Measurements from ENCODE around the gene HTRA1. TPM values are rescaled to one million over a fixed set of nuclear protein-coding genes. Genes with fewer than 3 reads are reported as not detected.

Gene HTRA1
- total RNA-seq, 1 donor from 2014 or later, result not detected

DNA sequence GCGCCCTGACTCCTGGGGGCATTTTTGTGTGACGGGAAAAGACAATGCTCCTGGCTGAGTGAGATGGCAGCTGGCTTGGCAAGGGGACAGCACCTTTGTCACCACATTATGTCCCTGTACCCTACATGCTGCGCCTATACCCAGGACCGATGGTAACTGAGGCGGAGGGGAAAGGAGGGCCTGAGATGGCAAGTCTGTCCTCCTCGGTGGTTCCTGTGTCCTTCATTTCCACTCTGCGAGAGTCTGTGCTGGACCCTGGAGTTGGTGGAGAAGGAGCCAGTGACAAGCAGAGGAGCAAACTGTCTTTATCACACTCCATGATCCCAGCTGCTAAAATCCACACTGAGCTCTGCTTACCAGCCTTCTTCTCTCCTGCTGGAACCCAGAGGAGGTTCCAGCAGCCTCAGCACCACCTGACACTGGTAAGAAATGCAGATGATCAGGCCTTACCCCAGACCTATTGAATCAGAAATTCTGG, 6.7 kb upstream of the HTRA1 start, which contains the start of gene ARMS2:
ARMS2 (plus strand) TSS at position 51 of the 478 bp plus-strand sequence; CDS start at position 126, 75 bp downstream.
- intact Hi-C loops (cut with micrococcal nuclease), result no loop called here

DNA sequence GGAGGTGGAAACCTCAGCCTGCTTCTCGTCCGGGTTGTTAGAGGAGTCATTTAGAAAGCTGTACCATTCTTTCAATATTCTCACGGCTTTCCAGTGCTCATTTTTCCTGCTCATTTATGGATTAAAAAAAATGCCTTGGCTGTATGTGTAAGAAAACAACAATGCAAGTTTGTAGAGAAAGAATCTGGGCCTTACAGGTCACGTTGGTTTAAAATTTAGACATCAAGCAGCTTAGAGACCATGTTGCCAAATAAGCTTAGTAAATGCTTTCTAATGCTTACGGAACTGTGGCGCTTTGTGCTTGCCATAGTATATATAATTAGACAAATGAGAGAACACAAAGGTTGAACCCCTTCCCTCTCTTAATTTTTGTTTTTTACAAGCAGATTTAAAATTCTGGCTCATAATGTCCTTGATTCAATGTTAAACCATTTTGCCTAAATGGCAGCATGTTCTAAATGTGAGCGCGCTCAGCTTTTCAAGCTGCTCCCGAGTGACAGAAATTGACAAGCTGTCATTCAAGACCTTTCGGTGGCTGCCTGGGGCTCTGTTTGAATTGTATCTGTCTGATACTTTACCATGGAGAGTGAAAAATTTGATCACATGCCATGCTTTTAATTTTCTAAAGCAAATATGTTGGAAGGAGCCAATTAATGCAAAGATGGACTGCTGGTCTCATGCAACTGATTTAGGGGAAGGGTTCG, 5.8 kb upstream of the HTRA1 start:
- intact Hi-C loops (cut with micrococcal nuclease), result no loop called here

DNA sequence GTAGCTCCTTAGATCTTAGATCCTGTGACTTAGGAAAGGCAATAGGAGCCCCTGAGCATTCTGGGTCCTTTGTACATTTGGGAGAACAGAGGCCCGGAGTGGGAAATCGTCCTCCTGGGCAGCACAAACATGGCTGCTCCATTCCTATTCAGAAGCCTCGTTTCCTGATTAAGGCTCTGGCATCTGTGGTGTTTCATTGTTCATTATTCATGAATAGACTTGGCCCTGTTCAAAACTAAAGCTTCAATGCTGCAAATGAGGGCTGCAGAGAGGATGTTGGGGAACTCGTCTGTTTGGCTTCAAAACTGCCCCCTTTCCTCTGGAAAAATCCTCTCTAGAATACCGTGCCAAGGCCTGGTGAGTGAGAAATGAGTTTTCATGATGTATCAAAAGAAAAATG, 3.4 kb upstream of the HTRA1 start:
- intact Hi-C loops (cut with micrococcal nuclease), result no loop called here

GRCh38 chr10:122458693-122459092, 2.7 kb upstream of the HTRA1 start:
- intact Hi-C loops (cut with micrococcal nuclease), result no loop called here

- intact Hi-C loops (cut with micrococcal nuclease), result no loop called here
Measured at GRCh38 chr10:122459561-122460273, 1.6 kb upstream of the HTRA1 start.

DNA sequence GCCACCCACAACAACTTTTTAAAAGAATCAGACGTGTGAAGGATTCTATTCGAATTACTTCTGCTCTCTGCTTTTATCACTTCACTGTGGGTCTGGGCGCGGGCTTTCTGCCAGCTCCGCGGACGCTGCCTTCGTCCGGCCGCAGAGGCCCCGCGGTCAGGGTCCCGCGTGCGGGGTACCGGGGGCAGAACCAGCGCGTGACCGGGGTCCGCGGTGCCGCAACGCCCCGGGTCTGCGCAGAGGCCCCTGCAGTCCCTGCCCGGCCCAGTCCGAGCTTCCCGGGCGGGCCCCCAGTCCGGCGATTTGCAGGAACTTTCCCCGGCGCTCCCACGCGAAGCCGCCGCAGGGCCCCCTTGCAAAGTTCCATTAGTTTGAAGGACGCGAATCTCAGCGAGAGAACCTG, 461 bp upstream of the HTRA1 start:
- intact Hi-C loops (cut with micrococcal nuclease), result no loop called here

GRCh38 chr10:122461729-122462532, 578 bp downstream of the HTRA1 start:
- intact Hi-C loops (cut with micrococcal nuclease), result no loop called here

GRCh38 chr10:122462533-122463465, 1.4 kb downstream of the HTRA1 start:
- intact Hi-C loops (cut with micrococcal nuclease), result no loop called here

- intact Hi-C loops (cut with micrococcal nuclease), result no loop called here
Measured at GRCh38 chr10:122463466-122464249, 2.3 kb downstream of the HTRA1 start.

GRCh38 chr10:122464250-122464510, 2.8 kb downstream of the HTRA1 start:
- intact Hi-C loops (cut with micrococcal nuclease), result no loop called here

DNA sequence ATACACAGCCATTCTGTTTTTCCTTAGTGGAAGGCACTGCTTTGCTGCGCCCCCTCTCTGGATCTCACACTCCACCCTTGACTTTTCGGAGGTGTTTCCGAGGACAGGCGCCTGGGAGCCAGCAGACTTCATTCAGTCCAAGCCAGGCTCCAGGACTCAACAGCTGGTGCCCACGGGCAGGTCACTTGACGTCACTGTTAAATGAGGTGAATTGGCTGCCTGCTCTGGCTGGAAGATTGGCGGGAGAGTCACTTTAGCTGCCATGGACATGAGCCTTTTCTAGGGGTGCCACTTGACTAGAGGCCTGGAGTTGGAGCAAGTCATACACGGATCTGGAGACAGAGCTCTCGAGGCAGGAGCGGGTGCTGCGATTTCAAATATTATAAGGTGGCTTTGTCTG, 3.2 kb downstream of the HTRA1 start:
- intact Hi-C loops (cut with micrococcal nuclease), result no loop called here

- intact Hi-C loops (cut with micrococcal nuclease), result no loop called here
Measured at GRCh38 chr10:122465401-122466040, 4.2 kb downstream of the HTRA1 start.

DNA sequence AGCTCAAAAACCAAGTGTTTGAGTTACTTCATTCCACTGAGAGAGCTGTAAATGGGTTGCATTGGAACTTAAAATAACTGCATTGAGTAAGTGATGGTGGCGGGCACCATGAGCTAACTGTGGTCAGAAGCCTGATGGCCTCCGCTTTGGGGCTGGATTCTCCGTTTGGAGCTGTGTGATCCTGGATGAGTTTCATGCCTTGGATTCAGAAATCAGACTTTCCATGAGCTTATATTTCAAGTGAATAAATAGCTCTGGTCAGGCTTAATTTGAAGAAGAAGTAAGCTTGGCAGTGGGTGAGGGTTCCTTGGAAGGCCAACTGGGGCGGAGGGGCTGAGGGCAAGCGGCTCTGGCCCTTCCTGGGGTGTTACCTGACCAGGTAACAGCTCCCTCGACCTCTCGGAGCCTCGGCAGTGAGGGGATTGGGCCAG, 5.6 kb downstream of the HTRA1 start:
- intact Hi-C loops (cut with micrococcal nuclease), result no loop called here

GRCh38 chr10:122467701-122468100, 6.3 kb downstream of the HTRA1 start:
- intact Hi-C loops (cut with micrococcal nuclease), result no loop called here

- intact Hi-C loops (cut with micrococcal nuclease), result no loop called here
Measured at GRCh38 chr10:122468307-122468925, 7.1 kb downstream of the HTRA1 start.

GRCh38 chr10:122468926-122469781, 7.8 kb downstream of the HTRA1 start:
- intact Hi-C loops (cut with micrococcal nuclease), result no loop called here

- intact Hi-C loops (cut with micrococcal nuclease), result no loop called here
Measured at GRCh38 chr10:122469848-122470247, 8.5 kb downstream of the HTRA1 start.

GRCh38 chr10:122471531-122472177, 10.3 kb downstream of the HTRA1 start:
- intact Hi-C loops (cut with micrococcal nuclease), result no loop called here

Data from T-helper 1 cell treated with Interleukin-12 subunit alpha and Interleukin-12 subunit beta and Interleukin-4 antibody, amounts not matched to agents 30 ng/mL and 1 ng/mL, for 36 hours (primary cell).